ENCODE results near the gene ADORA2B. TPM values are rescaled to one million over a fixed set of nuclear protein-coding genes. Genes with fewer than 3 reads are reported as not detected.

Gene ADORA2B
- polyA plus RNA-seq, 5 donors = 2.2 to 8.0 (median 4.8) TPM

Other genes with a start within 250 kb of the ADORA2B start
- 10 to 100 TPM; 27.6 to 57.1 (median 50.0) TPM for gene ZNF286A, start 245.4 kb upstream of the ADORA2B start, polyA plus RNA-seq (ENCODE audit: insufficient read depth in 1 of 5, insufficient read length in 5 of 5, low replicate concordance in 1 of 5)
- 1 to 10 TPM in 1 of 5 donors, under 1 TPM in 4; 0.21 to 1.0 (median 0.86) TPM for gene TBC1D26, start 212.8 kb upstream of the ADORA2B start, polyA plus RNA-seq (ENCODE audit: insufficient read depth in 1 of 5, insufficient read length in 5 of 5, low replicate concordance in 1 of 5)
- 10 to 100 TPM; 52.3 to 56.9 (median 52.4) TPM for gene ZSWIM7, start 54.6 kb downstream of the ADORA2B start, polyA plus RNA-seq (ENCODE audit: insufficient read depth in 1 of 5, insufficient read length in 5 of 5, low replicate concordance in 1 of 5)
- 10 to 100 TPM; 54.1 to 65.6 (median 61.3) TPM for gene TTC19, start 54.7 kb downstream of the ADORA2B start, polyA plus RNA-seq (ENCODE audit: insufficient read depth in 1 of 5, insufficient read length in 5 of 5, low replicate concordance in 1 of 5)